Smooth muscle cell of the brain vasculature (primary cell): Measurements from ENCODE around the gene CCDC107.

ENCODE experiments used
- DNase-seq: peaks from one replicate; pipeline ENCODE4 v3.0.0-alpha.2; 2012; ENCODE audit warnings: low read depth, low spot score

The CCDC107 gene

DNA sequence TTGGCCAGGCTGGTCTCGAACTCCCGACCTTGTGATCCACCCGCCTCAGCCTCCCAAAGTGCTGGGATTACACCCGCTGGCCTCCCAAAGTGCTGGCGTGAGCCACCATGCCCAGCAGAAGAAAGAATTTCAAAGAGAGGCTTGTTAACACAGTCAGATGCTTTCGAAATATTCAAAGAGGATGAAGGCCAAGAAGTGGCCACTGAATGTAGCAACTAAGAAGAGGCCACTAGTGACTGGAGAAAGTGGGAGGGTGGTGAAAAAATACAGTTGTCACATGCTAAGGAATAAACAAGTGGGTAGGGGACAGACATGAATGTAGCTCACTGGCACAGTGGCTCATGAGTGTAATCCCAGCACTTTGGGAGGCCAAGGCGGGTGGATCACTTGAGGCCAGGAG, 44.6 kb downstream of the CCDC107 start:
- DNase-seq: no peak

DNA sequence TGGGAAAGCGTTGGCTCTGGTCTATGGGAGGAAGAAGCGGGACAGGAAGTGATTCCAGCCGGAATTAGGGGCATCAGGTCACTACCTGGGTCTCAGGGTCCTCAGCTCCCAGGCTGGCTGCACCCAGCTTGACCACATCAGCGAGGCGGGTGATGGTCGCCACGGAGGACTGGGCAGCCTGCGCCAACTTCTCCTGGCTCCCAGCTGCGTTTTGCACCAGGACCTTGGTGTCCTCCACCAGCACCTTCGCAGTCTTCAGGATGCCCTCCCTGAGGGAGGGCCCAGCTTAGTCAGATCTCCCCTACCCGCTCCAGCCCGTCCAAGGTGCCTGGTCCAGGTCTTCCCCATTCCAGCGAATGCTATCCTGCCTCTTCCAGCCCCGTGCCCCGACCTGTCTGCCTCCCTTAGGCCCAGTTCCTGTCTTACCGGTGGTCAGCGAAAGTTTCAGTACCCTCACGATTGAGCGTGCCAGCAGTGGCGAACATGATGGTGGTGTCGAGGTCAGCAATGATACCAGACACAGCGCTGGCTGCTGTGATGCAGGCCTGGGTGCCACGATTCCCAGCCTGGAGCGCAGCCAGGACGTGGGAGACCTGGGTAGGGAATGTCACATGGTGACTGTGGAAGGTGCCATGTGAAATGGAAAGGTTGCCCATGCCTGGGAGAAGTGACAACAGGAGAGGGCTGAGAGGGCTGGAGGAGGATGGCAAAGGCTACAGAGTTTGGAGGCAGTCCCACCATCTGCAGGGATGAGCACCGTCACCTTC, 46.0 kb downstream of the CCDC107 start:
- no peak for DNase-seq

GRCh38 chr9:35705372-35705771, 47.3 kb downstream of the CCDC107 start:
- no peak for DNase-seq

DNA sequence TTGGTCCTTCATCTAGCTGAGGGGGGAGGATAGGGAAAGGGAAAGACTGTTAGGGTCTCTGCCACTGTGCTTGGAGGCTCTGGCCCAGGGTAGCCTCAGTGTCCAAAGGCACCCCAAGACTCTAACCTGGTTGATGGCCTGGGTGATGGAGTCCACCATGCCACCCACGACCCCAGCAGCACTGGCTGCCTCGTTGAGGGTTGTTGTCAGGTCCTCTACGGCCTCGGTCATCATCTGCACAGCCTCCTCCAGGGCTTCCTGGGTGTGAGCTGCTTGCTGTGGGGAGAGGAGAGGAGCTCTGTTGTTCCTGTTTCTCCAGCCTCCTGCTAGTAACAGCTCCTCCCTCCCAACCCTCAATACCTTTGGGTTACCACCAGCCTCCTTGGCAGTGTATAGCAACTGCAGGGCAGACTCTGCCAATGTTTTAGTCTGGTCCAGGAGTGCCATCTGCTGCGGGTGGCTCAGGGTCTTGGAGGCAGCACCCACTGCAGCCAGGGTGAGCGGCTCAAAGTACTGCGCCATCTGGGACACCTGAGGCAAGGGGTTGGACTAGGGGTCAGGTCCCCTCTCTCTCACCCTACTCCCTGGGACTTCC, 47.8 kb downstream of the CCDC107 start:
- no peak for DNase-seq

DNA sequence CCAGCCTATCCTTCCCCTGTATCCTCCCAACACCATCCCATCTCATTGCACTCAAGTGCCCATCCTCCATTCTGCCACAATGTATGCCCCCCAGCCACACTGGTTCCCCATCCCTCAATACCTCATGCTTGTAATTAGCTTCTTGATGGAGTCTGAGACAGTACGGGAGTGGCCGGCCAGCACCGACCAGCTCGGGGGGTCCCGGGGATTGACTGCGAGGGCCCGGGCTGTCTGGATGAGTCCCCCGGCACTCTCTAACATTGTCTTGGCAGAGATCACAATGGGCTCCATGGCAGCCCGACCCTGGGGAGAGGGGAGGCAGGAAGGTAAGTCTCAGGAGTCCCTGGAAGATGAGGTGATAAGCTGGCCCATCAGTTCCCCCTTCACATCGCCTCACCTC, 48.9 kb downstream of the CCDC107 start:
- no peak for DNase-seq

DNA sequence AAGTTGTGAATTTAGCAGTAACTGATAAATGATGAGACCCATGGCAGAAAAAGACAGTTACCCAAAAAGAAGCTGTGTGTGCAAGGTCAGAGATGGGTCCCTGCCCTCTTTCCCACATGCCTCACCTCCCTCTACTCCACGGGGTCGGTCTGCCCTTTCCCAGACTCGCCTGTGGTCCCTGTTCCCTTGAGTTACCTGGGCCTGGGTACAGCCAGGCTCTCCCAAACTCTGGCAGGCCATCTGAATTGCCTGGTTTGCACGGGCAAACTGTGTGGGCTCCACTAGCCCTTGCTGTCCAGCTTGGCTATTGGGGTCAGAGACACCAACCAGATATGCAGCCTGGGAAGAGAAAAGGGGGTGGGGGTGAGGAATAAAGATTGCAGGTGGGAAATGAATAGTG, 50.1 kb downstream of the CCDC107 start:
- DNase-seq: no peak

- no peak for DNase-seq
Observed at GRCh38 chr9:35710818-35711500, 52.9 kb downstream of the CCDC107 start.
